Transverse colon (tissue), 4 donors: ENCODE measurements around the gene LIX1L.

Source experiments
- CTCF ChIP-seq, 5 experiments: fragments of 200-600 bp in 3 of 5; fragments of 450-650 bp in 2 of 5; sonication (generic) in 3 of 5; IDR thresholded peaks; 1 replicate in 2 of 5; 2 replicates in 3 of 5; pipeline ENCODE4 v1.5.1; 2016 to 2017; ENCODE audit warnings: antibody characterized with exemption in 5 of 5, inconsistent platforms in 3 of 5, mild to moderate bottlenecking in 2 of 5, moderate library complexity in 1 of 5
- POLR2A ChIP-seq: fragments of 450-650 bp; IDR thresholded peaks from one replicate; pipeline ENCODE4 v1.6.1; 2016; ENCODE audit warnings: antibody characterized with exemption, mild to moderate bottlenecking, moderate library complexity
- POLR2AphosphoS5 ChIP-seq, 3 donors: sonication (generic); formaldehyde crosslinking; IDR thresholded peaks; one replicate each; pipeline ENCODE4 v1.6.1; 2016; ENCODE audit warnings: antibody characterized with exemption in 3 of 3

DNA sequence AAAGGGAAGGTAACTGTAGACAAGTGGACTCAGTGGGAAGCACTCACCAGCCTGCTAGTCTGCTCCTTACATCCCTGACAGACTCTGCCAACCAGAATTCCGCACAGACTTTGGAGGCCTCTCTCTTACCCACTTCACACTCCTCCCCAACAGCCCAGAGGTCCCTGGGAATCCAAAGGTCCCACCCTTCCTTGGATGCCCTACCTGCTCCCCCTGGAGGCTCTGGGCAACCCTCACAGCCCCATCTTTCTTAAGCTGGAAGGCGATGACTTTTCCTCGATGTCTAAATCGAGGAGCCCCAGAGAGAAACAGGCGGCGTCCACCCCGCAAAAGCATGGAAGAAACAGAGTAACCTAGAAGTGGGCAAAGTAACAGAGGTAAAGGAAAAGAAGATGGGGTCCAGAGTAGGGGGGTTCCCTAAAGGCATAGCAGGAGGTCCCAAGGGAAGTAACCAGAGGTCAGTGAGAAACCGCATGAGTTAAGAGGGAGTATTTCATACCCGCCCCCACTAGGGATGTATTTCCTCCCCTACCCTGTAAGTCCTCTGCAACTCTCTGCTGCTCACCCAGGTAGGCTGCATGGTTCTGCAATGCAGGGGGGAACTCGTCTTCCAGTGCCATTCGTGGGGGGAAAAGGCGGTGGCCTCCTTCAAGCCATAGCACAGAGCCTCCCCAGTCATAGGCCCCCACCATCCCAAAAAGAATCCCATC, 56.4 kb downstream of the LIX1L start:
- TF ChIP-seq CTCF (IDR thresholded peaks at IDR 0.05) (no peak), POLR2A (no peak), POLR2AphosphoS5 (IDR thresholded peaks at IDR 0.05) (no peak)
